Measurements from ENCODE around the gene ZNF12. TPM values are rescaled to one million over a fixed set of nuclear protein-coding genes. Genes with fewer than 3 reads are reported as not detected.
"Not testable (repeated sequence)": the region's sequence is repeated elsewhere in the genome, so short reads cannot be mapped to it uniquely, and the experiment has no call there.

ZNF12 gene
- total RNA-seq, 1 donor from 2014 or later = 12.5 TPM

DNA sequence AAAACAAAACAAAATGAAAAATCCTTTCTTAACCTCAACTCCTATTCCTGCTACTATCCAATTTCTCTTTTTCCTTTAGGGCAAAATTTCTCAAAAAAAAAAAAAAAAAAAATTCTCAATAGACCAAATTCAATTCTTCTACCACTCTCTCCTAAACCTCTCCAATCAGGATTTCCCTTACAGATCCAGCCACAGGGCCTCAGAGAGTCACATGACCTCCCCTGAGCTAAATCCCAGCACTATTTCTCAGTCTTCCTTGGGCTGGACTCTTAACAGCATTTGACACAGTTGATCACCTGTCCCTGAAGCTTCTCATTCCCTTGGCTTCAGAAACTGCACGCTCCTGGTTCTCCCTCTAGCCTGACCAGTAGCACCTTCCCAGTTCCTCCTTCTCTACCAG, 4.9 kb downstream of the ZNF12 start:
- no peak overlapping the region for H3K4me3 ChIP-seq (ENCODE audit: low read depth, low read length)
- TF ChIP-seq, protein P1, sequence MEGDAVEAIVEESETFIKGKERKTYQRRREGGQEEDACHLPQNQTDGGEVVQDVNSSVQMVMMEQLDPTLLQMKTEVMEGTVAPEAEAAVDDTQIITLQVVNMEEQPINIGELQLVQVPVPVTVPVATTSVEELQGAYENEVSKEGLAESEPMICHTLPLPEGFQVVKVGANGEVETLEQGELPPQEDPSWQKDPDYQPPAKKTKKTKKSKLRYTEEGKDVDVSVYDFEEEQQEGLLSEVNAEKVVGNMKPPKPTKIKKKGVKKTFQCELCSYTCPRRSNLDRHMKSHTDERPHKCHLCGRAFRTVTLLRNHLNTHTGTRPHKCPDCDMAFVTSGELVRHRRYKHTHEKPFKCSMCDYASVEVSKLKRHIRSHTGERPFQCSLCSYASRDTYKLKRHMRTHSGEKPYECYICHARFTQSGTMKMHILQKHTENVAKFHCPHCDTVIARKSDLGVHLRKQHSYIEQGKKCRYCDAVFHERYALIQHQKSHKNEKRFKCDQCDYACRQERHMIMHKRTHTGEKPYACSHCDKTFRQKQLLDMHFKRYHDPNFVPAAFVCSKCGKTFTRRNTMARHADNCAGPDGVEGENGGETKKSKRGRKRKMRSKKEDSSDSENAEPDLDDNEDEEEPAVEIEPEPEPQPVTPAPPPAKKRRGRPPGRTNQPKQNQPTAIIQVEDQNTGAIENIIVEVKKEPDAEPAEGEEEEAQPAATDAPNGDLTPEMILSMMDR (conservative IDR thresholded peaks at IDR 0.05; ENCODE audit: low read depth, low read length) = no peak
- DNase-seq (ENCODE audit: low read depth) = no peak

DNA sequence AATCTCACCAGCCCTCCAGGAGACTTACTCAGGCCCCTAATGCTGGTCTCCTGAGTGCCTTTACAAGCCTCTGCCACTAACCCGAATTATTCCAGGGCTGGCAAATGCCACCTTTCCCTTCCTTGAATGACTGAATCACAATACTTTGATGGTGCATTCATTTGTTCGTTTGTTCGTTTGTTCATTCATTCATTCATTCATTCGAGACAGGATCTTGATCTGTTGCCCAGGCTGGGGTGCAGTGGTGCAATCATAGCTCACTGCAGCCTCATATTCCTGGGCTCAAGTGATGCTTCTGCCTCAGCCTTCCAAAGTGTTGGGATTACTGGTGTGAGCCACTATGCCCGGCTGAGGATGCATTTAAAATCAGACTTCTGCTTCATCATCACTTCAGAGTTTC, 6.0 kb downstream of the ZNF12 start:
- no peak overlapping the region for H3K4me3 ChIP-seq (ENCODE audit: low read depth, low read length)
- TF ChIP-seq, protein P1 (conservative IDR thresholded peaks at IDR 0.05; ENCODE audit: low read depth, low read length) = no peak
- no peak for DNase-seq (ENCODE audit: low read depth)

DNA sequence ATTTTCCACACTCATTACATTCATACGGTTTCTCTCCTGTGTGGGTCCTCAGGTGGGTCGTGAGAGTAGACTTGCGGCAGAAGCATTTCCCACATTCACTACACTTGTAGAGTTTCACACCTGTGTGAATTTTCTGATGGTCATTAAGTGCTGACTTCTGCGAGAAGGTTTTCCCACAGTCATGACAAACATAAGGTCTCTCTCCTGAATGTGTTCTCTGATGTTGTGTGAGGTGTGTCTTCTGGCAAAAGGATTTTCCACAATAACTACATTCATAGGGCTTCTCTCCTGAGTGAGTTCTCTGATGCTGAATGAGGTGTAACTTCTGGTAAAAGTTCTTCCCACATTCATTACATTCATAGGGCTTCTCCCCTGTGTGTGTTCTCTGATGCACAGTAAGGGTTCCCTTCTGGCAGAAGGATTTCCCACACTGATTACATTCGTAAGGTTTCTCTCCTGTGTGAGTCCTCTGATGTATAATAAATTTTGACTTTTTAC, 15.1 kb downstream of the ZNF12 start:
- TF ChIP-seq, protein P1 (conservative IDR thresholded peaks at IDR 0.05; ENCODE audit: low read depth, low read length) = no peak
- no peak overlapping the region for H3K4me3 ChIP-seq (ENCODE audit: low read depth, low read length)
- no peak for DNase-seq (ENCODE audit: low read depth)

DNA sequence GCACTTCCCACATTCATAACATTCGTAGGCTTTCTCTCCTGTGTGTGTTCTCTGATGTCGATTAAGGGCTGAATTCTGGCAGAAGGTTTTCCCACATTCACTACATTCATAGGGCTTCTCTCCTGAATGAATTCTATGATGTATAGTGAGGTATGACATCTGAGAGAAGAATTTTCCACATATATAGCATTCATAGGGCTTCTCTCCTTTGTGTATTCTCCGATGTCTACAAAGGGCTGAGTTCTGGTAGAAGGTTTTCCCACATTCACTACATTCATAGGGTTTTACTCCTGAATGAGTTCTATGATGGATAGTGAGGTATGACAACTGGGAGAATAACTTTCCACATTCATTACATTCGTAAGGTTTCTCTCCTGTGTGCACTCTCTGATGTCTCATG, 15.6 kb downstream of the ZNF12 start:
- no peak overlapping the region for H3K4me3 ChIP-seq (ENCODE audit: low read depth, low read length)
- no peak for DNase-seq (ENCODE audit: low read depth)
- TF ChIP-seq, protein P1 (conservative IDR thresholded peaks at IDR 0.05; ENCODE audit: low read depth, low read length) = no peak

DNA sequence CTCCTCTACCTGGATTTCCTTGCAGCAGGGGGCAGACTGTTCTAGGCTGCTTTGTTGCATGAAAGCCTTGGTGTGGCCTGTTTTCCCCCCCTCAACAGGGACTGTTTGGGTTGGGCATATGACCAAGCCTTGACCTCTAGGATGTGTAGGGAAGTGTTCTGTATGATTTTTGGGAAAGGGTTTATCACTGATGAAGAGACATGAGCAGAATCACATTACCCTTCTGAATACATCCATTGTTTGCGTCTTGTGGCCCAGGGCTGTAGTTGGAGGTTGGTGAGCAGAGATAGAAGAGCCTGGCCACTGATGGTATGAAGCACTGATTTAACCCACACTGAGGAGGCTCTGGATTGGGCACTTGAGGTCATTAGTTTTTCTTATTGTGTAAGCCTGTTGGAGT, 26.6 kb downstream of the ZNF12 start:
- TF ChIP-seq, protein P1 (conservative IDR thresholded peaks at IDR 0.05; ENCODE audit: low read depth, low read length) = no peak
- no peak overlapping the region for H3K4me3 ChIP-seq (ENCODE audit: low read depth, low read length)
- DNase-seq (ENCODE audit: low read depth) = no peak

DNA sequence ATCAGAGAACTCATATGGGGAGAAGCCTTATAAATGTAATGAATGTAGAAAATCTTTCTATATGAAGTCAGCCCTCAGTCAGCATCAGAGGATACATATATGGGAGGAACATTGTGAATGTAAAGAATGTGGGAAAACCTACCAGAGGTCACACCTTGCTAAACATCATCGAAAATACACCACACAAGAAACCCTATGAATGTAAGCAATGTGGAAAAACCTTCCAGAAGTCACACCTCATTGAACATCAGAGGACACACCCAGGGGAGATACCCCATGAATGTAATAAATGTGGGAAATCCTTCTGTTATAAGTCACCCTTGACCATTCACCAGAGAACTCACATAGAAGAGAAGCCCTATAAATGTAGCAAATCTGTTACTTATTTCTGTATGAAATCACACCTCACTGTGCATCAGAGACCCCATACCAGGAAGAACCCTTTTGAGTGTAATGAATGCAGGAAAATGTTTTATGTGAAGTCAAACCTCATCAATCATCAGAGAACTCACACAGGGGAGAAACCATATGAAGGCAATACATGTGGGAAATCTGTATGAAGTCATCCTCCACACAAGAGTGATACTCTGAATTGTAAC, 30.8 kb downstream of the ZNF12 start:
- TF ChIP-seq, protein P1 (conservative IDR thresholded peaks at IDR 0.05; ENCODE audit: low read depth, low read length) = no peak
- no peak for DNase-seq (ENCODE audit: low read depth)
- H3K4me3 ChIP-seq (ENCODE audit: low read depth, low read length) = no peak overlapping the region

DNA sequence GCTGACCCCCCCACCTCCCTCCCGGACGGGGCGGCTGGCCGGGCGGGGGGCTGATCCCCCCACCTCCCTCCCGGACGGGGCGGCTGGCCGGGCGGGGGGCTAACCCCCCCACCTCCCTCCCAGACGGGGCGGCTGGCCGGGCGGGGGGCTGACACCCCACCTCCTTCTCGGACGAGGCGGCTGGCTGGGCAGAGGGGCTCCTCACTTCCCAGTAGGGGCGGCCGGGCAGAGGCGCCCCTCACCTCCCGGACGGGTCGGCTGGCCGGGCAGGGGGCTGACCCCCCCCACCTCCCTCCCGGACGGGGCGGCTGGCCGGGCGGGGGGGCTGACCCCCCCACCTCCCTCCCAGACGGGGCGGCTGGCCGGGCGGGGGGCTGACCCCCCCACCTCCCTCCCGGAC, 35.9 kb downstream of the ZNF12 start:
- not testable (repeated sequence) for H3K4me3 ChIP-seq (ENCODE audit: low read depth, low read length); DNase-seq (ENCODE audit: low read depth)
